ENCODE results near the gene PTPRK. TPM values are rescaled to one million over a fixed set of nuclear protein-coding genes. Genes with fewer than 3 reads are reported as not detected.

Gene PTPRK
- total RNA-seq, 4 donors from 2014 or later: 10.3 to 36.0 (median 20.5) TPM

DNA sequence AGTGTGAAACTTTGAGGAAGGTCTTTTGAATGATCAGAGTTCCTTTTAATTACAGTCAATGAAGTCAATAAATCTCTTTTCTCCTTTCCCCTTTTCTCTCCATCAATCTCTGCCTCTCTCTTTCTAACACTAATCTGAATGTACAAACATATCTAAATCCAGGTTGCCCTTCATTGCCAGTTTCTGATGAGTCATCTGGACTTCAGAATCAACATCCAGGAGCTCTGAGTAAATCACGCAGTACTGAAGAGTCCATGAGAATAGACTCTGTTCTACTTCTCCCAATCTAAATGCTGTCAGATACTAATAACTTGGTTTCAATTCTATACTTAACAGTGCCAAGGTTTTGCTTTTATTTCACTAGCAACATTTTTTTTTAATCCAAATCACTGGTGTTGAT lies 380.9 kb downstream of the PTPRK start:
- Histone ChIP-seq H3K4me1 (peaks cover 0 to 24% (median 5%) of the 10 kb centered on the region in 3 donors), H3K36me3 (no peaks in the 10 kb centered on the region), H3K27ac (no peak overlapping the region), H3K27me3 (no peaks in the 10 kb centered on the region), H3K4me3 (no peak overlapping the region), H3K9me3 (no peaks in the 10 kb centered on the region)
- DNase-seq: no peak
- TF ChIP-seq POLR2A (IDR thresholded peaks at IDR 0.05): no peak
- TF ChIP-seq CTCF (IDR thresholded peaks at IDR 0.05): no peak
- WGBS, 2 donors: 25 to 33% methylated on average over 1 of the region's 1 CpG
- intact Hi-C loops (cut with DNase I): no loop called here

DNA sequence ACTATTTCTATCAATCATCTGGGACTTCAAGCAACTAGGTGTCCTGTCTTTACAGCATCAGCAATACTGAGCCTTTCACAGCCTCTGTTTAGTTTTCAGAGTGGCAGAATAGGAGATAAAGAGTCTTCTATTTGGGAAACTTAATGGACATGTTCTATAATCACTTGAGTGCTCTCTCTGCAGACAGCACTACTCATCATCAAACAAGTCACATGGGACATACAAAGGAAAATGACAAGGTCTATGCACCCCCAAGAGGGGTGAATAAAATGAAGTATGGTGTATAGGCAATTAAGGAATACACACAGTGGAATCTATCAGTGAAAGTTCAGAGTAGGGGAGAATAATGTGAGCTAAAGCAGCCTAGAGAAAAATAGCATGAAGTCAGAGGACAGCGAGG lies 381.7 kb downstream of the PTPRK start:
- no peak for DNase-seq
- H3K9me3 ChIP-seq: no peaks in the 10 kb centered on the region
- H3K4me1 ChIP-seq: peaks cover 0 to 26% (median 5%) of the 10 kb centered on the region in 3 donors
- H3K27ac ChIP-seq: no peak overlapping the region
- H3K36me3 ChIP-seq: no peaks in the 10 kb centered on the region
- intact Hi-C loops (cut with DNase I): no loop called here
- WGBS, 2 donors: 95 to 96% methylated on average over 1 of the region's 1 CpG
- no peaks in the 10 kb centered on the region for H3K27me3 ChIP-seq
- H3K4me3 ChIP-seq: no peak overlapping the region
- no peak for TF ChIP-seq CTCF (IDR thresholded peaks at IDR 0.05)
- no peak for TF ChIP-seq POLR2A (IDR thresholded peaks at IDR 0.05)

GRCh38 chr6:128135325-128135724 lies 385.1 kb downstream of the PTPRK start:
- no peak overlapping the region for H3K27ac ChIP-seq
- no peak for DNase-seq
- peaks cover 6 to 41% (median 12%) of the 10 kb centered on the region in 3 donors for H3K4me1 ChIP-seq
- no peak overlapping the region for H3K4me3 ChIP-seq
- no peaks in the 10 kb centered on the region for H3K36me3 ChIP-seq
- intact Hi-C loops (cut with DNase I): no loop called here
- H3K9me3 ChIP-seq: no peaks in the 10 kb centered on the region
- no peak for TF ChIP-seq CTCF (IDR thresholded peaks at IDR 0.05)
- no peaks in the 10 kb centered on the region for H3K27me3 ChIP-seq

- H3K4me3 ChIP-seq: no peak overlapping the region
Measured at GRCh38 chr6:128131566-128131965, 388.8 kb downstream of the PTPRK start.

DNA sequence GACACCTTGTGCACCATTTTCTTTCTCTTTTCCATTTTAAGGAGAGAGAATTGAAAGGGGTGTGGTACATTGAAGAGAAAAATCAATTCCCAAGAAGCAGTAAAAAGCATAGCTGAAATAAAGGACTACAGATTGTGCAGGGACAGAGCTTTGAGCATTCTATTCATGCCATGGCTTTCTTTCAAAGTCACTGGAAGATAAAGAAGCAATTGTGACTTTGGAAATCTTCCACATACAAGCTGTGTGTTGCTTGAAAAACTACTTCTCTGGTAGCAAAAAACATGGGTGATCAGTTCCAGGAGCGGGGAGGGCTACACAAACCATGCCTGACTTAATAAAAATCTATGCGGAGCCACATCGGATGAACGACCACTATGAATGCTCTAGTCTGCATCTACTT lies 389.4 kb downstream of the PTPRK start:
- intact Hi-C loops (cut with DNase I): no loop called here
- Histone ChIP-seq H3K36me3 (no peaks in the 10 kb centered on the region), H3K4me1 (peaks cover 6 to 19% (median 7%) of the 10 kb centered on the region in 3 donors), H3K27me3 (no peaks in the 10 kb centered on the region), H3K27ac (no peak overlapping the region), H3K9me3 (no peaks in the 10 kb centered on the region), H3K4me3 (no peak overlapping the region)
- 78 to 88% methylated on average over 4 of the region's 4 CpGs for WGBS, 2 donors
- no peak for DNase-seq
- TF ChIP-seq CTCF (IDR thresholded peaks at IDR 0.05): no peak
- TF ChIP-seq POLR2A (IDR thresholded peaks at IDR 0.05): no peak

More at GRCh38 chr6:128131566-128131965, 388.8 kb downstream of the PTPRK start:
- no peak for TF ChIP-seq POLR2A (IDR thresholded peaks at IDR 0.05)
- 31 to 52% methylated on average over 3 of the region's 3 CpGs for WGBS, 2 donors
- intact Hi-C loops (cut with DNase I): no loop called here
- Histone ChIP-seq H3K9me3 (no peaks in the 10 kb centered on the region), H3K4me1 (peaks cover 6 to 19% (median 7%) of the 10 kb centered on the region in 3 donors), H3K27ac (no peak overlapping the region), H3K27me3 (no peaks in the 10 kb centered on the region), H3K36me3 (no peaks in the 10 kb centered on the region)
- DNase-seq: no peak

DNA sequence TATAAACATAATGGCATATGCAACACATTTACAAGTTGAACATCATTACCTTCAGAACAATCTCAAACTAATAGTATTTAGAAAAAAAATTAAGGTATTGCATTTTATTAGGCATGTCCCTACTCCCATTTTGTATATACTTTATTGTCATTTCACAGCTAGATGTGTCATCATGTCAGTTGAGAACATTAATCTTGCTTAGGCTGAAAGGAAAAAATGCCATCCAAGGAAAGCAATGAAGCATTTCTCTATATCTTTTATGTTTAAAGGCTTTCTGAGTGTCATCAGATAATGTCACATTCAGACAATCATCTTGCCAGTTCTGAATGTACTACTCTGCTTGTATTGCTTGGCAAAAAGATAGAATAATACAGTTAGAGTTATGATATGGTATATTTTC lies 390.7 kb downstream of the PTPRK start:
- Histone ChIP-seq H3K36me3 (no peaks in the 10 kb centered on the region), H3K27ac (no peak overlapping the region), H3K9me3 (no peaks in the 10 kb centered on the region), H3K4me1 (peaks cover 6 to 20% (median 7%) of the 10 kb centered on the region in 3 donors), H3K27me3 (no peaks in the 10 kb centered on the region), H3K4me3 (no peak overlapping the region)
- TF ChIP-seq POLR2A (IDR thresholded peaks at IDR 0.05) (no peak), CTCF (IDR thresholded peaks at IDR 0.05) (no peak)
- intact Hi-C loops (cut with DNase I): no loop called here
- DNase-seq: no peak
